Astrocyte (in vitro differentiated cells and primary cell): Measurements from ENCODE around the gene OR2G2.

Source experiments
- EZH2 ChIP-seq: IDR thresholded peaks from 2 replicates; pipeline ENCODE4 v1.6.1; 2012; ENCODE audit warnings: mild to moderate bottlenecking, low read length, inconsistent platforms; ENCODE audit not compliant: insufficient read depth
- TF ChIP-seq, protein P1 (sequence below): IDR thresholded peaks from 2 replicates; pipeline ENCODE4 v1.5.1; 2011; ENCODE audit warnings: low read depth, mild to moderate bottlenecking, inconsistent platforms, low read length, moderate library complexity; ENCODE audit not compliant: insufficient read depth

- TF ChIP-seq, protein P1, sequence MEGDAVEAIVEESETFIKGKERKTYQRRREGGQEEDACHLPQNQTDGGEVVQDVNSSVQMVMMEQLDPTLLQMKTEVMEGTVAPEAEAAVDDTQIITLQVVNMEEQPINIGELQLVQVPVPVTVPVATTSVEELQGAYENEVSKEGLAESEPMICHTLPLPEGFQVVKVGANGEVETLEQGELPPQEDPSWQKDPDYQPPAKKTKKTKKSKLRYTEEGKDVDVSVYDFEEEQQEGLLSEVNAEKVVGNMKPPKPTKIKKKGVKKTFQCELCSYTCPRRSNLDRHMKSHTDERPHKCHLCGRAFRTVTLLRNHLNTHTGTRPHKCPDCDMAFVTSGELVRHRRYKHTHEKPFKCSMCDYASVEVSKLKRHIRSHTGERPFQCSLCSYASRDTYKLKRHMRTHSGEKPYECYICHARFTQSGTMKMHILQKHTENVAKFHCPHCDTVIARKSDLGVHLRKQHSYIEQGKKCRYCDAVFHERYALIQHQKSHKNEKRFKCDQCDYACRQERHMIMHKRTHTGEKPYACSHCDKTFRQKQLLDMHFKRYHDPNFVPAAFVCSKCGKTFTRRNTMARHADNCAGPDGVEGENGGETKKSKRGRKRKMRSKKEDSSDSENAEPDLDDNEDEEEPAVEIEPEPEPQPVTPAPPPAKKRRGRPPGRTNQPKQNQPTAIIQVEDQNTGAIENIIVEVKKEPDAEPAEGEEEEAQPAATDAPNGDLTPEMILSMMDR: no peak
- no peak for TF ChIP-seq EZH2
These were observed 48.9 kb upstream of the OR2G2 start for GRCh38 chr1:247539215-247539614.
